Omental fat pad (tissue), 4 donors: ENCODE data around the gene EXOC8. TPM values are rescaled to one million over a fixed set of nuclear protein-coding genes. Genes with fewer than 3 reads are reported as not detected.
A peak's percentile ranks its signal among the peaks of the same experiment; 100 is the strongest.

Experiments
- ATAC-seq: fragments of 150-250 bp; one replicate; pipeline ENCODE4 v1.9.1; 2016; ENCODE audit warnings: mild to moderate bottlenecking, moderate library complexity; ENCODE audit not compliant: low FRiP score
- DNase-seq: peaks from one replicate; pipeline ENCODE4 v3.0.0-alpha.2; 2019; ENCODE audit warnings: low spot score
- total RNA-seq, 4 donors: library from RNA; depleted of rRNA; stranded (reverse); fragments of >200 nt; gene quantifications; one replicate each; pipeline ENCODE4 v1.1.0, GENCODE V29; 2016
- TF ChIP-seq, protein P1 (sequence below), 3 donors: fragments of 450-650 bp; IDR thresholded peaks; one replicate each; pipeline ENCODE4 v1.5.1; 2016 to 2017; ENCODE audit warnings: antibody characterized with exemption in 3 of 3, mild to moderate bottlenecking in 3 of 3, moderate library complexity in 2 of 3

Gene EXOC8
- total RNA-seq, 4 donors from 2014 or later: 12.1 to 21.0 (median 16.9) TPM

GRCh38 chr1:231363624-231364023, 26.0 kb upstream of the EXOC8 start:
- no peak for ATAC-seq
- TF ChIP-seq, protein P1, sequence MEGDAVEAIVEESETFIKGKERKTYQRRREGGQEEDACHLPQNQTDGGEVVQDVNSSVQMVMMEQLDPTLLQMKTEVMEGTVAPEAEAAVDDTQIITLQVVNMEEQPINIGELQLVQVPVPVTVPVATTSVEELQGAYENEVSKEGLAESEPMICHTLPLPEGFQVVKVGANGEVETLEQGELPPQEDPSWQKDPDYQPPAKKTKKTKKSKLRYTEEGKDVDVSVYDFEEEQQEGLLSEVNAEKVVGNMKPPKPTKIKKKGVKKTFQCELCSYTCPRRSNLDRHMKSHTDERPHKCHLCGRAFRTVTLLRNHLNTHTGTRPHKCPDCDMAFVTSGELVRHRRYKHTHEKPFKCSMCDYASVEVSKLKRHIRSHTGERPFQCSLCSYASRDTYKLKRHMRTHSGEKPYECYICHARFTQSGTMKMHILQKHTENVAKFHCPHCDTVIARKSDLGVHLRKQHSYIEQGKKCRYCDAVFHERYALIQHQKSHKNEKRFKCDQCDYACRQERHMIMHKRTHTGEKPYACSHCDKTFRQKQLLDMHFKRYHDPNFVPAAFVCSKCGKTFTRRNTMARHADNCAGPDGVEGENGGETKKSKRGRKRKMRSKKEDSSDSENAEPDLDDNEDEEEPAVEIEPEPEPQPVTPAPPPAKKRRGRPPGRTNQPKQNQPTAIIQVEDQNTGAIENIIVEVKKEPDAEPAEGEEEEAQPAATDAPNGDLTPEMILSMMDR (IDR thresholded peaks at IDR 0.05): no peak

GRCh38 chr1:231362325-231362724, 24.7 kb upstream of the EXOC8 start:
- no peak for DNase-seq
- ATAC-seq: no peak
- TF ChIP-seq, protein P1 (IDR thresholded peaks at IDR 0.05): no peak

More at GRCh38 chr1:231363624-231364023, 26.0 kb upstream of the EXOC8 start:
- DNase-seq: no peak

- peak; percentile 52 for ATAC-seq
- DNase-seq: no peak
- TF ChIP-seq, protein P1 (IDR thresholded peaks at IDR 0.05): no peak
Measured at GRCh38 chr1:231359113-231359512, 21.5 kb upstream of the EXOC8 start.

DNA sequence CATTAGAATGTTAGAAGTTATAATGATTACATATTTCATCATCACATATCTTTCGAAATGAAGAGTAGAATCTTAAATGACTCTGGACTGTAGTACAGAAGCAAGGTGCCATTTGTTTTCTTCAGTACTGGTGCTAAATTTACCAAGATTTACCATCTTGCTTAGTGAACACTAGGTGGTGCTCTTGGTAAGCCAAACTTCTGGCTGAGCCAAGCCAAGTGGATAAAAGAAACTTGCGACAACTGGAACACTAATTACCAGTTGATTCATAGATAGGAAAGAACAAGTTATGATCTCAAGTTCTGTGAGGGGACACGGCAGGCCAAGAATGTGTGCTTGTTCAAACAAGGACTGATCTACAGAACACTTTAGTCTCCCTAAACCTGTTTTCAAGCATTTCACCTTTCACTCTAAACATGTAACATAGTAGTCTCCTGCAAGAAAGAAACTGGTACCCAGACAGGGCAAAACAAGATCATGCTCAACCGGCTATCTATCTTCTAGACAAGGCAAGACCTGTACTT, 20.2 kb upstream of the EXOC8 start:
- DNase-seq: no peak
- ATAC-seq: peak; percentile 84
- TF ChIP-seq, protein P1 (IDR thresholded peaks at IDR 0.05): peak in 2 of 3 donors; percentile 16 to 64

DNA sequence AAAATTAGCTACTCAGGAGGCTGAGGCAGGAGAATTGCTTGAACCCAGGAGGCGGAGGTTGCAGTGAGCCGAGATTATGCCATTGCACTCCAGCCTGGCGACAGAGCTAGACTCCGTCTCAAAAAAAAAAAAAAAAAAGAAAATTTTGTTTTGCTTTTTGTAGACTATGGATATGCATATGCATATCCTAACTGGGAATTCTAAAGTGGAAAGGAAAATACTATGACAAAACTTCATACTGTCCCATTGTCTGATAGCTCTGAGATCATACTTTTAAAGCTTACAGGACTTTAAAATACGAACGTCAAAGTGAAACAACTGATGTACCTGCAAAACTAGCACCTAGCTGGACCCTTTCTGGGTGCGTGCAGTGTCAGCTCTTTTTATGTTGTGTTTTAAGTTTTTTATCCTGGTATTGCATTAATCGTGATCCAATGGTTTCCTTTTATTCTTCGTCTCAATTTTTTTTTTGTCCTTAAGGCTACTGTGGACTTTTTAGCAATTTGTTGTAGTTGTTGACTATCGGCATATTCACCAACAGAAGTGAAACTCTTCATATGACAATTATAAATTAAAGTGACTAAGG, 19.6 kb upstream of the EXOC8 start:
- DNase-seq: no peak
- ATAC-seq: no peak
- TF ChIP-seq, protein P1 (IDR thresholded peaks at IDR 0.05): no peak

GRCh38 chr1:231355171-231355570, 17.5 kb upstream of the EXOC8 start:
- ATAC-seq (no peak), DNase-seq (no peak)
- TF ChIP-seq, protein P1 (IDR thresholded peaks at IDR 0.05): no peak
